MM.1S (cell line): ENCODE measurements around the gene CD79A.

Experiments
- CTCF ChIP-seq: fragments of 300-600 bp; sonication (generic); IDR thresholded peaks from 2 replicates; pipeline ENCODE4 v1.5.1; 2016; ENCODE audit warnings: antibody characterized with exemption, low read length, mixed read lengths
- EZH2 ChIP-seq: fragments of 300-600 bp; sonication (generic); optimal IDR thresholded peaks from 2 replicates; pipeline ENCODE3; 2017; ENCODE audit warnings: low read depth, mild to moderate bottlenecking, antibody characterized with exemption, low read length, mixed read lengths

- TF ChIP-seq CTCF (no peak), EZH2 (no peak)
Observed at GRCh38 chr19:41922585-41922984, 45.5 kb downstream of the CD79A start.
